ENCODE measurements around the gene BEAN1.

DNA sequence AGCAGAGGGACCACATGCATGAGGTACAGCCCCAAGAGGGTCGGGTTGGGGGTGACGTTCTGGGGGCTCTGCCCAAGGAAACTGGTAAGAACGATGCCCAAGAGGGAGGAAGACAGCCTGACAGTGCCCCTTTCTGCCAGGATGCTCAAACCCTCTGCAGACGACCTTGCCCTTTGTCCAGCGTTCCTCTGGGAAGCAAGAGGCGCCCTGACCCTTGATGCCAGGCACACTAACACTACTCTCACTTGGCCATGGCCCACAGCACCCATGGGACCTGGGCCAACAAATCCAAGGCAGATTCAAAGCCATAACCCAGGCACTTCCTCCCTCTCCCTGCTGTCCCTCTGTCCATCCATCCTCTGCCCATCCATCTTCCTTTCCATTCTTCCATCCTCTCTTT, 102.4 kb downstream of the BEAN1 start:
- TF ChIP-seq, protein P1, sequence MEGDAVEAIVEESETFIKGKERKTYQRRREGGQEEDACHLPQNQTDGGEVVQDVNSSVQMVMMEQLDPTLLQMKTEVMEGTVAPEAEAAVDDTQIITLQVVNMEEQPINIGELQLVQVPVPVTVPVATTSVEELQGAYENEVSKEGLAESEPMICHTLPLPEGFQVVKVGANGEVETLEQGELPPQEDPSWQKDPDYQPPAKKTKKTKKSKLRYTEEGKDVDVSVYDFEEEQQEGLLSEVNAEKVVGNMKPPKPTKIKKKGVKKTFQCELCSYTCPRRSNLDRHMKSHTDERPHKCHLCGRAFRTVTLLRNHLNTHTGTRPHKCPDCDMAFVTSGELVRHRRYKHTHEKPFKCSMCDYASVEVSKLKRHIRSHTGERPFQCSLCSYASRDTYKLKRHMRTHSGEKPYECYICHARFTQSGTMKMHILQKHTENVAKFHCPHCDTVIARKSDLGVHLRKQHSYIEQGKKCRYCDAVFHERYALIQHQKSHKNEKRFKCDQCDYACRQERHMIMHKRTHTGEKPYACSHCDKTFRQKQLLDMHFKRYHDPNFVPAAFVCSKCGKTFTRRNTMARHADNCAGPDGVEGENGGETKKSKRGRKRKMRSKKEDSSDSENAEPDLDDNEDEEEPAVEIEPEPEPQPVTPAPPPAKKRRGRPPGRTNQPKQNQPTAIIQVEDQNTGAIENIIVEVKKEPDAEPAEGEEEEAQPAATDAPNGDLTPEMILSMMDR (IDR thresholded peaks at IDR 0.05): no peak
- TF ChIP-seq POLR2A (IDR thresholded peaks at IDR 0.05): no peak

Measured in esophagus squamous epithelium (tissue), 4 donors.